ENCODE results near the gene THEM4.

DNA sequence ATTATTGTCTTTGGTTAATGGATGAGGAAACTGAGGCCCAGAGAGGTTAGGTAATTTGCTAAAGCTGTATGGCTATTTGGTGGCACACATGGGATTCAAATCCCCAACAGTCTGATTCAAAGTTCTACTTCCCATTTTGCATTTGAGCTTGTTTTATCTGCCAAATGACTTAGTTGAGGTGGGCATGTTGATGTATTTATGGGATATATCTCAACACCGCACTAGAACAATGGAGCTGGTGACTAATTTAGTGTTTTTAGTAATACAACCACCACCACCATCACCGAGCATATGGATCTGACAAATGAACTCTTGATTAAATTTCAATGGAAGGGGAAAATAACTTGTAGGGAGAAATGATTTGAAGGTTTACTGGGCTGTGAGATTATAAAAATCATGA is 26.8 kb downstream of the THEM4 start:
- TF ChIP-seq, protein P1, sequence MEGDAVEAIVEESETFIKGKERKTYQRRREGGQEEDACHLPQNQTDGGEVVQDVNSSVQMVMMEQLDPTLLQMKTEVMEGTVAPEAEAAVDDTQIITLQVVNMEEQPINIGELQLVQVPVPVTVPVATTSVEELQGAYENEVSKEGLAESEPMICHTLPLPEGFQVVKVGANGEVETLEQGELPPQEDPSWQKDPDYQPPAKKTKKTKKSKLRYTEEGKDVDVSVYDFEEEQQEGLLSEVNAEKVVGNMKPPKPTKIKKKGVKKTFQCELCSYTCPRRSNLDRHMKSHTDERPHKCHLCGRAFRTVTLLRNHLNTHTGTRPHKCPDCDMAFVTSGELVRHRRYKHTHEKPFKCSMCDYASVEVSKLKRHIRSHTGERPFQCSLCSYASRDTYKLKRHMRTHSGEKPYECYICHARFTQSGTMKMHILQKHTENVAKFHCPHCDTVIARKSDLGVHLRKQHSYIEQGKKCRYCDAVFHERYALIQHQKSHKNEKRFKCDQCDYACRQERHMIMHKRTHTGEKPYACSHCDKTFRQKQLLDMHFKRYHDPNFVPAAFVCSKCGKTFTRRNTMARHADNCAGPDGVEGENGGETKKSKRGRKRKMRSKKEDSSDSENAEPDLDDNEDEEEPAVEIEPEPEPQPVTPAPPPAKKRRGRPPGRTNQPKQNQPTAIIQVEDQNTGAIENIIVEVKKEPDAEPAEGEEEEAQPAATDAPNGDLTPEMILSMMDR (conservative IDR thresholded peaks at IDR 0.05; ENCODE audit: low read depth, low read length) = no peak
- no peak for TF ChIP-seq EZH2 (IDR thresholded peaks at IDR 0.05; ENCODE audit: borderline replicate concordance, low read depth, low read length, poor library complexity, severe bottlenecking)

Data from A673 (cell line).